AG08396 (cell line): ENCODE data around the gene JAGN1.
A peak's percentile ranks its signal among the peaks of the same experiment; 100 is the strongest.
"Not testable (repeated sequence)": the region's sequence is repeated elsewhere in the genome, so short reads cannot be mapped to it uniquely, and the experiment has no call there.

ENCODE experiments used
- DNase-seq: peaks from one replicate; pipeline ENCODE4 v3.0.0; 2012; ENCODE audit warnings: low spot score, mixed read lengths

JAGN1 gene

GRCh38 chr3:9867106-9867505 lies 23.3 kb upstream of the JAGN1 start:
- no peak for DNase-seq

- DNase-seq: no peak
These were observed 20.5 kb upstream of the JAGN1 start for GRCh38 chr3:9869955-9870354.

- DNase-seq: no peak
These were observed 19.4 kb upstream of the JAGN1 start for GRCh38 chr3:9870978-9871377.

GRCh38 chr3:9872067-9872466 lies 18.3 kb upstream of the JAGN1 start:
- DNase-seq: not testable (repeated sequence)

GRCh38 chr3:9875448-9875847 lies 15.0 kb upstream of the JAGN1 start:
- DNase-seq: no peak

- DNase-seq: not testable (repeated sequence)
These were observed 14.2 kb upstream of the JAGN1 start for GRCh38 chr3:9876255-9876654.

- no peak for DNase-seq
These were observed 13.4 kb upstream of the JAGN1 start for GRCh38 chr3:9876991-9877390.

- no peak for DNase-seq
These were observed 11.7 kb upstream of the JAGN1 start for GRCh38 chr3:9878700-9879099.

GRCh38 chr3:9879830-9880549 lies 10.4 kb upstream of the JAGN1 start, which contains the start of gene CIDEC:
TSS of gene CIDEC (minus strand) at chr3:9880253. CDS start at chr3:9878486, 1,767 bp downstream.
- no peak for DNase-seq

- no peak for DNase-seq
These were observed 9.0 kb upstream of the JAGN1 start for GRCh38 chr3:9881441-9881840.

GRCh38 chr3:9883706-9884554 lies 6.5 kb upstream of the JAGN1 start:
- no peak for DNase-seq

- DNase-seq: peak; percentile 86
These were observed 5.8 kb upstream of the JAGN1 start for GRCh38 chr3:9884555-9885165.

- DNase-seq: no peak
These were observed 4.1 kb upstream of the JAGN1 start for GRCh38 chr3:9886328-9886727.

- DNase-seq: no peak
These were observed 2.9 kb upstream of the JAGN1 start for GRCh38 chr3:9887480-9887879.

GRCh38 chr3:9888540-9888939 lies 1.9 kb upstream of the JAGN1 start:
- no peak for DNase-seq

GRCh38 chr3:9889405-9889804 lies 1.0 kb upstream of the JAGN1 start:
- no peak for DNase-seq

GRCh38 chr3:9891072-9891622 lies 737 bp downstream of the JAGN1 start:
- DNase-seq: no peak

- no peak for DNase-seq
These were observed 3.3 kb downstream of the JAGN1 start for GRCh38 chr3:9893739-9894138.

- not testable (repeated sequence) for DNase-seq
These were observed 5.3 kb downstream of the JAGN1 start for GRCh38 chr3:9895715-9896114.

GRCh38 chr3:9896755-9897407 lies 6.5 kb downstream of the JAGN1 start:
- DNase-seq: not testable (repeated sequence)

- DNase-seq: no peak
These were observed 7.3 kb downstream of the JAGN1 start for GRCh38 chr3:9897408-9898372.
